Left cardiac atrium (tissue), 4 donors: Measurements from ENCODE around the gene ANKRD29. TPM values are rescaled to one million over a fixed set of nuclear protein-coding genes. Genes with fewer than 3 reads are reported as not detected.
A peak's percentile ranks its signal among the peaks of the same experiment; 100 is the strongest.

ENCODE experiments used
- ATAC-seq, 2 donors: fragments of 200-7000 bp; cut with Tn5 transposase; one replicate each; pipeline ENCODE4 v1.9.1; 2020; ENCODE audit warnings: mild to moderate bottlenecking in 2 of 2, moderate library complexity in 2 of 2
- DNase-seq: peaks from one replicate; pipeline ENCODE4 v3.0.0-alpha.2; 2020
- intact Hi-C, 2 donors: fragments of 100-400 bp; cut with DNase I; formaldehyde crosslinking; loops; one replicate each; pipeline versions ENCODE4 v1.14.1 to v1.15.1; 2022 to 2023
- total RNA-seq, 2 donors: library from RNA; stranded (reverse); fragmentation: NEBNext Ultra II Directional; extraction: Animal tissue kit (Norgen Biotek cat#: 25700); gene quantifications; one replicate each; pipeline ENCODE4 v1.2.1, GENCODE V29; 2021
- donor health status: DM: no; HTN: yes; CAD: no.
- donor health status: DM: no; HTN: yes; CAD: no; lungs with severe emphysema.
- donor health status: DM: yes; HTN: yes; CAD: no.
- donor health status: Dilated cardiomyopathy.

Gene ANKRD29
- total RNA-seq, 2 donors from 2014 or later, result 4.7 to 8.5 TPM

- DNase-seq, result peak; percentile 67
- intact Hi-C loops, result no loop called here
- ATAC-seq, result peak; percentile 93 to 96
Observed at GRCh38 chr18:23689031-23689615, 26.4 kb upstream of the ANKRD29 start, which contains the start of gene LAMA3. Gene LAMA3, plus strand, starts transcription at chr18:23689453. Its CDS starts 231 bp downstream, at chr18:23689684.

- ATAC-seq (no peak), DNase-seq (no peak)
- intact Hi-C loops, result no loop called here
Observed at GRCh38 chr18:23688528-23688927, 25.8 kb upstream of the ANKRD29 start.

- intact Hi-C loops, result no loop called here
Observed at GRCh38 chr18:23684515-23685197, 21.9 kb upstream of the ANKRD29 start.

GRCh38 chr18:23683671-23684070, 21.0 kb upstream of the ANKRD29 start:
- ATAC-seq, result peak in 1 of 2 donors; percentile 18
- intact Hi-C loops, result no loop called here
- DNase-seq, result no peak

More at GRCh38 chr18:23684515-23685197, 21.9 kb upstream of the ANKRD29 start:
- peak in 1 of 2 donors; percentile 63 for ATAC-seq
- no peak for DNase-seq

GRCh38 chr18:23683155-23683554, 20.4 kb upstream of the ANKRD29 start:
- intact Hi-C loops, result no loop called here
- ATAC-seq, result no peak
- no peak for DNase-seq

- intact Hi-C loops, result no loop called here
Observed at GRCh38 chr18:23682472-23682871, 19.8 kb upstream of the ANKRD29 start.

GRCh38 chr18:23682045-23682444, 19.3 kb upstream of the ANKRD29 start:
- DNase-seq (no peak), ATAC-seq (no peak)
- intact Hi-C loops, result no loop called here

More at GRCh38 chr18:23682472-23682871, 19.8 kb upstream of the ANKRD29 start:
- DNase-seq (no peak), ATAC-seq (no peak)

GRCh38 chr18:23675896-23676295, 13.2 kb upstream of the ANKRD29 start:
- intact Hi-C loops, result no loop called here
- DNase-seq (no peak), ATAC-seq (no peak)

GRCh38 chr18:23675236-23675635, 12.5 kb upstream of the ANKRD29 start:
- DNase-seq, result no peak
- ATAC-seq, result peak in 1 of 2 donors; percentile 59
- intact Hi-C loops, result no loop called here

- ATAC-seq (no peak), DNase-seq (no peak)
- intact Hi-C loops, result no loop called here
Observed at GRCh38 chr18:23673725-23674124, 11.0 kb upstream of the ANKRD29 start.

GRCh38 chr18:23671564-23671963, 8.9 kb upstream of the ANKRD29 start:
- DNase-seq (peak; percentile 42), ATAC-seq (peak; percentile 48 to 83)
- intact Hi-C loops, result no loop called here

- ATAC-seq (peak; percentile 25 to 52), DNase-seq (no peak)
- intact Hi-C loops, result no loop called here
Observed at GRCh38 chr18:23669804-23670405, 7.2 kb upstream of the ANKRD29 start.

GRCh38 chr18:23669202-23669766, 6.6 kb upstream of the ANKRD29 start:
- ATAC-seq, result no peak
- DNase-seq, result no peak
- intact Hi-C loops, result no loop called here

GRCh38 chr18:23668731-23669130, 6.0 kb upstream of the ANKRD29 start:
- intact Hi-C loops, result no loop called here

GRCh38 chr18:23667114-23667513, 4.4 kb upstream of the ANKRD29 start:
- intact Hi-C loops, result no loop called here
- ATAC-seq (no peak), DNase-seq (no peak)

More at GRCh38 chr18:23668731-23669130, 6.0 kb upstream of the ANKRD29 start:
- DNase-seq, result no peak
- no peak for ATAC-seq

- ATAC-seq (no peak), DNase-seq (no peak)
- intact Hi-C loops, result no loop called here
Observed at GRCh38 chr18:23664674-23665073, 2.0 kb upstream of the ANKRD29 start.

- ATAC-seq (no peak), DNase-seq (no peak)
- intact Hi-C loops, result no loop called here
Observed at GRCh38 chr18:23661735-23662308, 889 bp downstream of the ANKRD29 start.

GRCh38 chr18:23658285-23658684, 4.4 kb downstream of the ANKRD29 start:
- DNase-seq (no peak), ATAC-seq (no peak)
- intact Hi-C loops, result no loop called here

GRCh38 chr18:23652232-23652631, 10.5 kb downstream of the ANKRD29 start:
- ATAC-seq, result no peak
- intact Hi-C loops, result no loop called here
- DNase-seq, result no peak
